ENCODE results near the gene DNAH10.

Gene DNAH10

GRCh38 chr12:123861392-123861791 is 99.3 kb downstream of the DNAH10 start:
- no peaks in the 10 kb centered on the region for H3K36me3 Mint-ChIP-seq
- no peak overlapping the region for H3K4me3 Mint-ChIP-seq
- no peak overlapping the region for H3K27ac Mint-ChIP-seq
- no peaks in the 10 kb centered on the region for H3K27me3 Mint-ChIP-seq
- H3K4me1 Mint-ChIP-seq, result no peaks in the 10 kb centered on the region
- no peaks in the 10 kb centered on the region for H3K9me3 Mint-ChIP-seq

- Mint-ChIP-seq H3K4me3 (no peak overlapping the region), H3K9me3 (no peaks in the 10 kb centered on the region), H3K27ac (no peak overlapping the region), H3K36me3 (no peaks in the 10 kb centered on the region), H3K4me1 (no peaks in the 10 kb centered on the region), H3K27me3 (peaks cover 2% of the 10 kb centered on the region)
Measured at GRCh38 chr12:123867141-123867540, 105.0 kb downstream of the DNAH10 start.

DNA sequence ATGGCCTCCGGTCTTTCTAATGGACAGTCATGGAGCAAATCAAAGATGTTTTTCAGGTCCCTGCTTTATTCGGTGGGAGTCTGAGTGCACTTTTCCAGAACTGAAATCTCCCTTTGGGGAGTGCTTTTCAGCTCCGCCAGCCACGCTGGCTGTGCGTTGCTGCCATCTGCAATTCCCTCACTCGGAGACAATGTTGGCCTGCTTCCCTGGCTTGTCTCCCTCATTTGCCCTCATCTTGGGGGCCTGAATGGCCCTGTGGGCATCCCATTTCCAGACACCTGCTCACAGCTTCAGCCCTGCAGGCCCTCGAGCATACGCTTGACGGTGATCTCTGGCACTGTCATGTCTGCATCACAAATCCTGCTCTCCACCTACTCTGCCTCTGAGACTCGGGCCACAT is 106.7 kb downstream of the DNAH10 start:
- H3K9me3 Mint-ChIP-seq, result no peaks in the 10 kb centered on the region
- H3K27ac Mint-ChIP-seq, result no peak overlapping the region
- no peaks in the 10 kb centered on the region for H3K36me3 Mint-ChIP-seq
- no peaks in the 10 kb centered on the region for H3K4me1 Mint-ChIP-seq
- H3K4me3 Mint-ChIP-seq, result no peak overlapping the region
- H3K27me3 Mint-ChIP-seq, result peaks cover 2% of the 10 kb centered on the region

GRCh38 chr12:123873793-123874192 is 111.7 kb downstream of the DNAH10 start:
- Mint-ChIP-seq H3K27me3 (no peaks in the 10 kb centered on the region), H3K9me3 (no peaks in the 10 kb centered on the region), H3K27ac (no peak overlapping the region), H3K36me3 (no peaks in the 10 kb centered on the region), H3K4me3 (no peak overlapping the region), H3K4me1 (no peaks in the 10 kb centered on the region)

DNA sequence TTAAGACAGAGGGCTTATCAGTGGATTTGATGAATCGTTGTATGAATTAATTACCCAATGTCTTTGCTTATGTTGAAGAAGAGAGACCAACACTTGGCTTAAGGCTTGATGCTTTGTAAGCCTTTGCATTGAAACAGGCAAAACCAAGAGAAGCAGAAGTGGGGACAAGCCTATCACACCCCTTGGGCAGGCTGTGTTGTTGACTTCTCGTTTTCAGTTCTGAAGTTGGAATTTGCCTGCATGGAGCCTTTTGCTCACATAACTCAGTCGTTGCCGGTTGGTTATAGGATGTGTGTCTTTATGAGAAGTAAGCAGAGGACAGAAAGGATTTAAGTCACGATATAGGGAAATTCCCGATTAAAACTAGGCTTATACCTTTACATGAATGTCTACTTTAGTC is 115.9 kb downstream of the DNAH10 start:
- no peaks in the 10 kb centered on the region for H3K4me1 Mint-ChIP-seq
- no peaks in the 10 kb centered on the region for H3K36me3 Mint-ChIP-seq
- no peaks in the 10 kb centered on the region for H3K9me3 Mint-ChIP-seq
- H3K27ac Mint-ChIP-seq, result no peak overlapping the region
- peaks cover 2% of the 10 kb centered on the region for H3K27me3 Mint-ChIP-seq
- H3K4me3 Mint-ChIP-seq, result no peak overlapping the region

GRCh38 chr12:123879101-123879500 is 117.0 kb downstream of the DNAH10 start:
- Mint-ChIP-seq H3K27me3 (peaks cover 5% of the 10 kb centered on the region), H3K4me3 (no peak overlapping the region), H3K36me3 (no peaks in the 10 kb centered on the region), H3K27ac (no peak overlapping the region), H3K4me1 (no peaks in the 10 kb centered on the region), H3K9me3 (no peaks in the 10 kb centered on the region)

GRCh38 chr12:123879691-123880090 is 117.6 kb downstream of the DNAH10 start:
- H3K4me1 Mint-ChIP-seq, result no peaks in the 10 kb centered on the region
- peaks cover 5% of the 10 kb centered on the region for H3K27me3 Mint-ChIP-seq
- H3K27ac Mint-ChIP-seq, result no peak overlapping the region
- no peaks in the 10 kb centered on the region for H3K9me3 Mint-ChIP-seq
- no peak overlapping the region for H3K4me3 Mint-ChIP-seq
- no peaks in the 10 kb centered on the region for H3K36me3 Mint-ChIP-seq

DNA sequence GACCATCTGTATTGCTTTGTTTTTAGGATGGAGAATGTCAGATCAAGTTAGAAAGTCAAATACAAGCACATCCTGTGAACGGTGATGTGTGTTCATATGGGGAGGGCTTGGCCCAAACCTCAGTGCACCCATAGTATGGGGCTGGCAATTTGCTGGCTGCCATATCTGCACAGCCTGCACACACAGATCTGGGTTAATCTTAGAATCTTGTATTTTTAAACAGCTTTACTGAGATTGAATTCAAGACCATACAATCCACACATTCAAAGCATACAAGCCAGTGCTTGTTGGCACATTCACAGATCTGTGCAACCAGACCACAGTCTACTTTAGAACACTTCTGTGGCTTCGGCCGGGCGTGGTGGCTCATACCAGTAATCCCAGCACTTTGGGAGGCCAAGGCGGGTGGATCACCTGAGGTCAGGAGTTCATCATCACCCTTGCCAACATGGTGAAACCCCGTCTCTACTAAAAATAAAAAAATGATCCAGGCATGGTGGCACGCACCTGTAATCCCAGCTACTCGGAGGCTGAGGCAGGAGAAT is 120.1 kb downstream of the DNAH10 start:
- Mint-ChIP-seq H3K4me1 (no peaks in the 10 kb centered on the region), H3K27ac (no peak overlapping the region), H3K9me3 (no peaks in the 10 kb centered on the region), H3K4me3 (no peak overlapping the region), H3K27me3 (peaks cover 7% of the 10 kb centered on the region), H3K36me3 (no peaks in the 10 kb centered on the region)

DNA sequence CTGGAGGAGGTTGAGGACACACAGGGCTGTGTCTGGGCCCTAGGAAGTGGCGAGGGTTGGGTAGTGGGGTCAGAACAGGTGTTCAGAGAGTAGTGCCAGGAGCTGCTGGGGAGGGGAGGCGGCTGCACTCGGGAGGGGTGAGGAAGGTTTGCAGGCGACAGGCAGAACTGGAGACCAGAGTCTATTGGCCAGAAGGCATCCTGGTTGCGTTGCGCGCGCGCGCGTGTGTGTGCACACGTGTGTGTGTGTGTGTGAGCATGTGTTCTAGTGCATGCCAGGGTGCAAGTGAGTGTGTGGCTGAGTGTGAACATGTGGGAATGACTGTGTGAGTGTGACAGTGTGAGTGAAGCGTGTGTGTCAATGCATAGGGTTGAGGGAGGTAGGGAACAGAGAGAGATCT is 124.2 kb downstream of the DNAH10 start:
- Mint-ChIP-seq H3K27me3 (peaks cover 7% of the 10 kb centered on the region), H3K4me3 (no peak overlapping the region), H3K36me3 (no peaks in the 10 kb centered on the region)

GRCh38 chr12:123886931-123887582 is 125.0 kb downstream of the DNAH10 start:
- Mint-ChIP-seq H3K27ac (no peak overlapping the region), H3K27me3 (peaks cover 8% of the 10 kb centered on the region), H3K4me1 (no peaks in the 10 kb centered on the region), H3K9me3 (no peaks in the 10 kb centered on the region), H3K36me3 (no peaks in the 10 kb centered on the region), H3K4me3 (no peak overlapping the region)

More for the DNA sequence above, 124.2 kb downstream of the DNAH10 start:
- H3K27ac Mint-ChIP-seq, result no peak overlapping the region
- H3K4me1 Mint-ChIP-seq, result no peaks in the 10 kb centered on the region
- no peaks in the 10 kb centered on the region for H3K9me3 Mint-ChIP-seq

DNA sequence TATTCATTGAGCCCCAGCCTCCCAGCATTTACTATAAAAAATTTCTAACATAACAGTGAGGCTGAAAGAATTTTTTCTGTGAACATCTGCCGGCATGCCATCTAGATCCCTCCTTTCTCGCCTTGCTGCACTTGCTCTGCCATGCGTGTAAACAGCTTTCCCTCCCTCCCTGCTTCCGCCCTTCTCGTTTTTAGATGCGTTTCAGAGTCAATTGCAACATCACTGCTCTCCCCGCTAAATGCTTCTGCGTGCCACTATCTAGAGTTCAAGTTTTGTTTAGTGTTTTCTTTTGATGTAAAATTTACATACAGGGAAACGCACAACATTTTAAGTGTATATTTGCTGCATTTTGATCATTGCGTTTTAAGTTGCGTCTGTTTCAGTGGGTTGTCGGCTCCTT is 126.9 kb downstream of the DNAH10 start:
- Mint-ChIP-seq H3K9me3 (no peaks in the 10 kb centered on the region), H3K27me3 (peaks cover 3% of the 10 kb centered on the region), H3K4me1 (no peaks in the 10 kb centered on the region), H3K27ac (no peak overlapping the region), H3K36me3 (no peaks in the 10 kb centered on the region), H3K4me3 (no peak overlapping the region)

DNA sequence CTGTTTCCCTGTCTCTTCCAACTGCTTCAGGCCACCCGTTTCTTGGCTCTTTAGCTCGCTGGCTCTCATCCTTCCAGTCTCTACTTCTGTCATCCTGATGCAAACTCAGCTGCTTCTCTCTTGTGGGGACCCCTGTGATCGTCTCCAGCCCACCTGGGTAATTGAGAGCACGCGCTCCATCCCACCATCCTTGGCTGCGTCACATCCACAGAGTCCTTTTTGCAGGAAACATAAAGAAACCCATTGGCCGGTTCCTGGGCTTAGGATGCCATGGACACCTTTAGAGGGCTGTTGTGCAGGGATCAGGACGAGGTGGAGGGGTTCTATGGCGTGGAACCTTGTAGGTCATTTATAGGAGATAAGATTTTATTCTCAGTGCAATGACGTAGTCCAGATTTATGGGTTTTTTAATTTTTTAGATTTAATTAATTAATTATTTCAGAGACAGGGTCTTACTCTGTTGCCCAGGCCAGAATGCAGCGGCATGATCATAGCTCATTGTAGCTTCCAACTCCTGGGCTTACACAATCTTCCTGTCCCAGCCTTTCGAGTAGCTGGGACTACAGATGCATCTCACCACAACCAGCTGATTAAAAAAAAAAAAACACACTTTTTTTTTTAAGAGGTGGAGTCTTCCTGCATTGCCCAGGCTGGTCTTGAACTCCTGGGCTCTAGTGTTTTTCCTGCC is 127.9 kb downstream of the DNAH10 start:
- no peaks in the 10 kb centered on the region for H3K9me3 Mint-ChIP-seq
- H3K36me3 Mint-ChIP-seq, result no peaks in the 10 kb centered on the region
- no peak overlapping the region for H3K4me3 Mint-ChIP-seq
- no peaks in the 10 kb centered on the region for H3K4me1 Mint-ChIP-seq
- H3K27ac Mint-ChIP-seq, result peak overlapping the region; percentile 44
- peaks cover 3% of the 10 kb centered on the region for H3K27me3 Mint-ChIP-seq

DNA sequence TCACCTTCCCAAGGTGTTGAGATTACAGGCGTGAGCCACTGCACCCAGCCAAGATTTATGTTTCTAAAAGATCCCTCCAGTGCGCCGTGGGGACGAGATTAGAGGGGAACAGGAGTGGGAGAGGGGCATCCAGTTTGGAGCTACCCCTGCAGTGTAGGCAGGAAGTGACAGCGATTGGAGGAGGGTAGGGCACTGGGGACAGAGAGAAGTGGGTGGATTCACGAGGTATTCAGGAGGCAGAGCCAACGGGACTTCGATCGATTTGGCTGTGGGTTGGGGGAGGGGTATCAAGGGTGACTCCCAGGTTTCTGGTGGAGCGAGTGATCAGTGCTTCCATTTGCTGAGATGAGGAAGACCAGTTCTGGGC is 128.4 kb downstream of the DNAH10 start:
- H3K27me3 Mint-ChIP-seq, result peaks cover 3% of the 10 kb centered on the region
- H3K4me1 Mint-ChIP-seq, result no peaks in the 10 kb centered on the region
- H3K9me3 Mint-ChIP-seq, result no peaks in the 10 kb centered on the region
- no peak overlapping the region for H3K4me3 Mint-ChIP-seq
- H3K27ac Mint-ChIP-seq, result peak overlapping the region; percentile 44
- H3K36me3 Mint-ChIP-seq, result no peaks in the 10 kb centered on the region

GRCh38 chr12:123891011-123891410 is 128.9 kb downstream of the DNAH10 start:
- Mint-ChIP-seq H3K36me3 (no peaks in the 10 kb centered on the region), H3K4me3 (no peak overlapping the region), H3K9me3 (no peaks in the 10 kb centered on the region), H3K27ac (no peak overlapping the region), H3K27me3 (peaks cover 3% of the 10 kb centered on the region), H3K4me1 (no peaks in the 10 kb centered on the region)

- no peaks in the 10 kb centered on the region for H3K9me3 Mint-ChIP-seq
- no peak overlapping the region for H3K4me3 Mint-ChIP-seq
- no peaks in the 10 kb centered on the region for H3K4me1 Mint-ChIP-seq
- peaks cover 1% of the 10 kb centered on the region for H3K27me3 Mint-ChIP-seq
- no peaks in the 10 kb centered on the region for H3K36me3 Mint-ChIP-seq
- H3K27ac Mint-ChIP-seq, result peak overlapping the region; percentile 30
Measured at GRCh38 chr12:123891516-123892179, 129.5 kb downstream of the DNAH10 start.

GRCh38 chr12:123892180-123892559 is 130.1 kb downstream of the DNAH10 start:
- Mint-ChIP-seq H3K4me1 (no peaks in the 10 kb centered on the region), H3K4me3 (no peak overlapping the region), H3K27me3 (peaks cover 1% of the 10 kb centered on the region), H3K27ac (no peak overlapping the region), H3K9me3 (no peaks in the 10 kb centered on the region), H3K36me3 (no peaks in the 10 kb centered on the region)

Data from activated naive CD4-positive, alpha-beta T cell treated with anti-CD3 and anti-CD28 coated beads, Interleukin-2, amount 50 U/mL, for 24 hours (primary cell).